ENCODE results near the gene LRRC43. TPM values are rescaled to one million over a fixed set of nuclear protein-coding genes. Genes with fewer than 3 reads are reported as not detected.

LRRC43 gene
- total and polyA plus RNA-seq, 10 donors: 0.13 to 5.2 (median 0.82) TPM

DNA sequence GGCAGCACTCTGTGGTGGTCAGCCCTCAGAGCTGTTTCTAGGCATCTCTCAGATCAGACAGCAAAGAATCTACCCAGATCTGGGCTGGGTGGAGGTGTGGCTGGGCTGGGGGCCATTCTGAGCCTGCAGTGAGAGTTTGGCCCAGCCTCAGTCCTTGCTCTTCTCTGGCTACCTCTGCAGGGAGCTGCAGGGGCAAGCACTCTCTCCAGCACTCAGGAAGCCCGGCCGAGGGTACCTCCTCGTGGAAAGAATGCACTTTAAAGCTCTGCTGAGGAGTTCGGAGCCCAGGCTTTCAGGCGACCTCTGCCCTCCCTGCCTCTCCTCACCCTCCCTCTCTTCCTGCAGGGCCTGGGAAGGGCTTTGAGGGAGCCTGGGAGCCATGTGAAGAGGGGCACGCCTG is 40.1 kb upstream of the LRRC43 start:
- no peak overlapping the region for H3K4me3 ChIP-seq
- WGBS, 5 donors: 53 to 85% (median 71%) methylated on average over 4 to 6 of the region's 6 CpGs
- H3K27me3 ChIP-seq (replicated peaks in 1 of 7): no peaks in the 10 kb centered on the region
- H3K36me3 ChIP-seq: peaks cover 8 to 89% (median 58%) of the 10 kb centered on the region in 6 donors
- H3K9me3 ChIP-seq: no peaks in the 10 kb centered on the region
- peak overlapping the region in 4 of 8 donors; percentile 28 to 58 (median 50) for H3K27ac ChIP-seq
- intact Hi-C loops (cut with DNase I; ENCODE audit: low total_unique reads): no loop called here
- no peak for DNase-seq
- TF ChIP-seq POLR2A (IDR thresholded peaks at IDR 0.05) (no peak), CTCF (IDR thresholded peaks at IDR 0.05 in 8 of 11, conservative IDR thresholded peaks at IDR 0.05 in 3 of 11) (no peak), POLR2AphosphoS5 (IDR thresholded peaks at IDR 0.05) (no peak)
- H3K4me1 ChIP-seq: peaks cover 0 to 7% (median 0%) of the 10 kb centered on the region in 6 donors

DNA sequence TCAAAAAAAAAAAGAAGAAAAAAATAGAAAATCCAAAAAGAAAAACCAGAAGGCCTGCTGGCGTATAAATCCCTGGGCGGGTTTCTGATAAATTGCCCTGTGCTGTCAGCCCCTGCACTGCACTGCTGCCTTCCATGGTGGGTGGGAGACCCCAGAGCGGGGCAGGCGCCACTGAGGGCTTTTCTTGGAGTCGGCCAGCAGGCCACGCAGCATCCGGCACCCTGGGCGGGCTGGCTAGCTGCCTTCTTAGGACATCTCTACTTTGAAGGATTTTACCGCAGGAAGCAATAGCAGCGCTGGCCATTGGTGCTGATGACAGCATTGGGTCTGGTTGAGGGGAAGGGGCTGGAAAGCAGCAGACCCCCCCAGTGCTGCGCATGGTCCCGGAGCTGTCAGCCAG is 38.0 kb upstream of the LRRC43 start:
- WGBS, 5 donors: 92 to 97% (median 96%) methylated on average over 11 to 12 of the region's 12 CpGs
- H3K4me1 ChIP-seq: peaks cover 0 to 7% (median 0%) of the 10 kb centered on the region in 6 donors
- no peak overlapping the region for H3K27ac ChIP-seq
- peaks cover 8 to 68% (median 39%) of the 10 kb centered on the region in 6 donors for H3K36me3 ChIP-seq
- no peaks in the 10 kb centered on the region for H3K27me3 ChIP-seq (replicated peaks in 1 of 7)
- no peak overlapping the region for H3K4me3 ChIP-seq
- H3K9me3 ChIP-seq: no peaks in the 10 kb centered on the region
- TF ChIP-seq POLR2AphosphoS5 (IDR thresholded peaks at IDR 0.05) (peak in 1 of 3 donors; percentile 54), CTCF (IDR thresholded peaks at IDR 0.05 in 8 of 11, conservative IDR thresholded peaks at IDR 0.05 in 3 of 11) (no peak)
- no peak for DNase-seq
- intact Hi-C loops (cut with DNase I; ENCODE audit: low total_unique reads): no loop called here

- no peak for DNase-seq
- Histone ChIP-seq H3K36me3 (peaks cover 8 to 60% (median 32%) of the 10 kb centered on the region in 6 donors), H3K27ac (no peak overlapping the region), H3K27me3 (replicated peaks in 1 of 7) (no peaks in the 10 kb centered on the region), H3K4me1 (peaks cover 0 to 7% (median 0%) of the 10 kb centered on the region in 6 donors), H3K4me3 (no peak overlapping the region), H3K9me3 (no peaks in the 10 kb centered on the region)
- TF ChIP-seq POLR2AphosphoS5 (IDR thresholded peaks at IDR 0.05) (peak in 2 of 3 donors; percentile 14 to 53), CTCF (IDR thresholded peaks at IDR 0.05 in 8 of 11, conservative IDR thresholded peaks at IDR 0.05 in 3 of 11) (no peak), POLR2A (IDR thresholded peaks at IDR 0.05) (no peak)
- 86 to 93% (median 92%) methylated on average over 15 to 23 of the region's 23 CpGs for WGBS, 5 donors
- intact Hi-C loops (cut with DNase I; ENCODE audit: low total_unique reads): no loop called here
Measured at GRCh38 chr12:122145505-122146330, 37.2 kb upstream of the LRRC43 start.

DNA sequence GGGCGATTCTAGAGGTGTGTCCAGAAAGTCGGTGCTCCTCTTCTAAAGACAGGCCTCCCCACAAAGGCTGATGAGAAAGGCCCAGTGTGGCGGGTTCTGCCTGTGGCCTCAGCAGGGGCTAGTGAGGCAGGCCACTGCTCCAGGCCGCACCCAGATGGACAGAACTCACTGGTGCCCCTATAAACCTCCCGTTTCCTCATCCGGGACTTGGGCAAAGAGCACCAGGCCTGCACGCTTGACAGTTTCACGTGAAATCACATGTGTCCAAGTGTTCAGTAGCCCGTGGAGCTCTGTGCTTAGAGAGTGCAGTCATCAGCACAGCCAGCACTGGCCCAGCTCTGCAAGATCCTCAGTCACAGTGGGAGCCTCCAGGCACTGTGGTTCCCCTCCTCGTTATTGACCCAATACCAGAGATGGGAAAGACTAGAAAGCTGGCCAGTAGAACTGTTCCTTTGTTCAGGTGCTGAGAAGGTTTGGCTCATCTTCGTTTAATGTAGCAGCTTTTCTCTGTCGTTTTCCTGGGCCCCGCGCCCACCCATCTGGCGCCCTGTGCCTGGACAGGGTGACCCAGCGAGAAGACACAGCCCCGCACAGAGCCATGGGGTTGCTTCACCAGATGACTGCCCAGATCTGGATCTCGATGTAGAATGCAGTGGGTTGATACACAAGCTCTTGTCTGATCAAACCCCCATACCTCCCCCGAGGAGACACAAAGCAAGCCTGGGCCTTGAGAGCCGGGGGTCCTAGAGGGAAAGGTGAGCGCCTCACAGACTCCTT is 35.2 kb upstream of the LRRC43 start:
- DNase-seq: no peak
- whole genome bisulfite sequencing, 5 donors: 83 to 95% (median 89%) methylated on average over 15 to 21 of the region's 21 CpGs
- H3K36me3 ChIP-seq: peaks cover 0 to 40% (median 12%) of the 10 kb centered on the region in 6 donors
- H3K9me3 ChIP-seq: no peaks in the 10 kb centered on the region
- peaks cover 0 to 7% (median 0%) of the 10 kb centered on the region in 6 donors for H3K4me1 ChIP-seq
- TF ChIP-seq POLR2A (IDR thresholded peaks at IDR 0.05) (no peak), POLR2AphosphoS5 (IDR thresholded peaks at IDR 0.05) (peak; percentile 28 to 69 (median 31)), CTCF (IDR thresholded peaks at IDR 0.05 in 8 of 11, conservative IDR thresholded peaks at IDR 0.05 in 3 of 11) (no peak)
- no peak overlapping the region for H3K27ac ChIP-seq
- no peak overlapping the region for H3K4me3 ChIP-seq
- no peaks in the 10 kb centered on the region for H3K27me3 ChIP-seq (replicated peaks in 1 of 7)
- intact Hi-C loops (cut with DNase I; ENCODE audit: low total_unique reads): no loop called here
